NCI-H2196 treated with DMSO at 0.1 percent for 48 hours (cell line): ENCODE results near the gene ZNF813.
"Not testable (repeated sequence)": the region's sequence is repeated elsewhere in the genome, so short reads cannot be mapped to it uniquely, and the experiment has no call there.

Experiments used
- DNase-seq: peaks from one replicate; lab custom pipeline; 2025; ENCODE audit not compliant: unreplicated experiment; lab: John Stamatoyannopoulos, UW

ZNF813 gene

DNA sequence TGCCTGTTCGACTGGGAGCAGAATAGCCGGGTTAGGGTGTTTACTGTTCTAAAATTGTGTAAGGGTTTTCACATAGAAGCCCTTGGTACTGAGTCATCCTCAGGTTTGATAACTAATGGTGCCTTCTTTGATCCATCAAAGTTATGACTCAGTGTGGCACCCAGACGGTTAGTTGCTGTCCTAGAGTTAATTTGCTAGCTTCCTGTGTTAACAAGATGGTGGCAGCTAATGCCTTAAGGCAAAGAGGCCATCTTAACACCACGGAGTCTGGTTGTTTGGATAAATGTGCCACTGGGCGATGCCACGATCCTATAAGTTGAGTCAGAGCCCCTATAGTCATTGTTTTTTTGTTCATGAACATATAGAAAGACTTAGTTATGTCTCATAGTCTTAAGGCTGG, 7.9 kb downstream of the ZNF813 start:
- not testable (repeated sequence) for DNase-seq

DNA sequence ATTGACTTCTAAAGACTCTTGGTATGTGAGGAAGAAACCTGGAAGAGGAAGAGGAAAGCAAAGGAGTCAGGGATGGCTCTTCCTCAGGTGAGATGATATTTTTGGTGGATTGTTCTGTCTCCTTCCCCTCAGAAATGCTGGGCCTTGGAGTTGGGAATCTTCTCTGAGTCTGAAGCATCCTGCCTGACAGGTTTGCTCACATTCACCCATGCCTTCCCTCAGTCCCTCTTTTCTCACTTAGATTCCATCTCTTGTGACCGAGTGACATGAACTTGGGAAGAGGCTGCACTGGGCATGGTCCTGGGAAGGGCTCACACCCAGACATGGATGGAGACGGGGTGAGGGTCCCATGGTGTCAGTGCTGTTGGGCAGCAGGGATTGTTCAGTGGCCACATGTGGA, 16.2 kb downstream of the ZNF813 start:
- DNase-seq = not testable (repeated sequence)

DNA sequence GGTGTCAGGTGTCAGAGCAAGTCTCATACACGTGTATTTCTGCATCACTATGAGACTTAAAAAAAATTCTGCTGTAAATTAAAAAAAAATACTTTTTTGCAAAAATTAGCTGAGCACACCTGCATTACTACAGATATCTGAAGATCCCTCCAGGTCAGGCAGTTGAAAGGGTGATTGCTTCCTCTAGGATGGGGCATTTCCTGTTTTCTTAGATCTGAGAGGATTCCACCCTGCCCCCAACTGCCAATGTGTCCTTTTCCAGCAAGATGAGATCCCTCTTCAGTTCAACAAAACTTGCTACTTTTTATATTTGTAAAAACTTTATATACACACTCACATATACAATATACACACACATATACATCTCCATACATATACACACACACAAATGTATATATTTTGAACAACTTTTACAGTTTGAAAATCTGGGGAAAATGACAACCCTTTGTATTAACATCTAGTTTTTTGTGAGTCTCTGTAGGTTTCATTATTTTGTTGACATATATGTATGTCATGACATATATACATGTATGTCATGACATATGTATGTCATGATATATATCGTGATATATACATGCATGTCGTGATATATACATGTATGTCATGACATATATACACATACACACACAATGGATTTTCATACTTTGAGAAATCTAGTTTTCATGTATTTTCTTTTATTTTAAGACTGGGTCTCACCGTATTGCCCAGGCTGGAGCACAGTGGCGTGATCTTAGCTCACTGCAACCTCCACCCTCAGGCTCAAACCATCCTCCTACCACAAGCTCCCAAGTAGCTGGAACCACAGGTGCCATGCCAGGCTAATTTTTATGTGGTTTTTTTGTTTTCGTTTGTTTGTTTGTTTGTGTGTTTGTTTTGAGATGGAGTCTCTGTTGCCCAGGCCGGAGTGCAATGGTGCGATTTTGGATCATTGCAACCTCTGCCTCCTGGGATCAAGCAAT, 17.8 kb downstream of the ZNF813 start:
- no peak for DNase-seq

DNA sequence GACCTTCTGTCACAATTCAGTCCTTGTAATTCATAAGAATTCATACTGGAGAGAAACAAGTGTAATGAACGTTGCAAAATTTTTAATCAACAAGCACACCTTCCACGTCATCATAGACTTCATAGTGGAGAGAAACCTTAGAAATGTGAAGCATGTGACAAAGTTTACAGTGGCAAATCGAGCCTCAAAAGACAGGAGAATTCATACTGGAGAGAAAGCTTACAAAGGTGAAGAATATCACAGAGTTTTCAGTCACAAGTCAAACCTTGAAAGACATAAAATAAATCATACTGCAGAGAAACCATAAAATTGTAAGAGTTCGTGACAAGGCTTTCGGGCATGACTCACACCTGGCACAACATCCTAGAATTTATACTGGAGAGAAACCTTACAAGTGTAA, 24.6 kb downstream of the ZNF813 start:
- no peak for DNase-seq

- DNase-seq = not testable (repeated sequence)
These were observed 29.9 kb downstream of the ZNF813 start for GRCh38 chr19:53497311-53498023.

DNA sequence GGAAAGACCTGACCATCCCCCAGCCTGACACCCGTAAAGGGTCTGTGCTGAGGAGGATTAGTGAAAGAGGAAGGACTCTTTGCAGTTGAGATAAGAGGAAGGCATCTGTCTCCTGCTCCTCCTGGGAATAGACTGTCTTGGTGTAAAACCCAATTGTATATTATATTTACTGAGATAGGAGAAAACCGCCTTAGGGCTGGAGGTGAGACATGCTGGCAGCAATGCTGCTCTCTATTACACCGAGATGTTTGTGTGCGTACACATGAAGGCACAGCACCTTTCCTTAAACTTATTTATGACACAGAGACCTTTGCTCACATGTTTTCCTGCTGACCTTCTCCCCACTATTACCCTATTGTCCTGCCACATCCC, 30.5 kb downstream of the ZNF813 start:
- not testable (repeated sequence) for DNase-seq

- not testable (repeated sequence) for DNase-seq
These were observed 35.6 kb downstream of the ZNF813 start for GRCh38 chr19:53503151-53503550.

DNA sequence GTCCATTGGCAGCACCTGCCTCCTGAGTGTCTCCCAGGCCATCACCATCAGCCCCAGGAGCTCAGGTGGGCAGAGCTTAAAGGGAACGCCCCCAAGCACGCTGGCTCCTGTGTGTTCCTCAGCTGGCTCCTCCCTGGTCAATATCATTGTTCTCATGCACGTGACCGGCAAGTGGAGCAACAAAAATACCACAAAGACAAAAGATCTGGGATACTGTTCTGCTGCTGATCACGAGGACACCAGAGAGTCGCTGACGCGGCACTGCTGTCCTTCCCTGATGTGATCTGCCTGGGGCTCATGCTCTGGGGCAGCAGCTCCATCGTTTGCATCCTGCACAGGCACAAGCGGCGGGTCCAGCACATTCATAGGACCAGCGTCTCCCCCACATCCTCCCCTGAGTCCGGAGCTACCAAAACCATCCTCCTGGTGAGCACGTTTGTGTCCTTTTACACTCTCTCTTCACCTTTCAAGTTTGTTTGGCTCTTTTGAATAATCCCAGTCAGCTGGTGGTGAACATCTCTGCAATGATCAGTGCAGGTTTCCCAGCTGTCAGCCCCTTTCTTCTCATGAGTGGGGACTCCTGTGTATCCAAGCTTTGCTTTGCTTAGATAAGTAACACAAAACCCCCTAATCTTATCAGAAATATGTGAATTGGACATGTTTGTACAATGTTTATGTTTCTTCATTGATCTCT, 36.3 kb downstream of the ZNF813 start:
- not testable (repeated sequence) for DNase-seq

GRCh38 chr19:53504365-53504703, 36.8 kb downstream of the ZNF813 start:
- DNase-seq = not testable (repeated sequence)

DNA sequence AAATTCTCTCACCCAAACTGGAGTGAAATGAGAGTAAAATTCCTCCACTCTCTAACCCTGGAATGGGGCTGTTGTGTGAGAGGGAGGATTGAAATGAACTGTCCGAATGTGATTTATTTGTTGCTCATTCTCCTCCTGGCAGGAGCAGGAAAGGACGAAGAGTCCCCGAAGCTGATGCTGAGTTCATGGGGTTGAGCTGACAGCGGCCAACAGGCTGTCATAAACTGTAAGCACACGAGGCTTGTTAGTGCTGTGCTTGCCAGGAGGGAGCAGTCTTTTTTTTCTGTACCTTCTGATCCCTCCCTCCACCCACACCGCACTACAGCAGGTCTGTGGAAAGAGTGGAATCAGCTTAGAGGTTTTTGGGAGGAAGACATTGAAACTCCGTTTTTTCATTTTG, 37.4 kb downstream of the ZNF813 start:
- no peak for DNase-seq

DNA sequence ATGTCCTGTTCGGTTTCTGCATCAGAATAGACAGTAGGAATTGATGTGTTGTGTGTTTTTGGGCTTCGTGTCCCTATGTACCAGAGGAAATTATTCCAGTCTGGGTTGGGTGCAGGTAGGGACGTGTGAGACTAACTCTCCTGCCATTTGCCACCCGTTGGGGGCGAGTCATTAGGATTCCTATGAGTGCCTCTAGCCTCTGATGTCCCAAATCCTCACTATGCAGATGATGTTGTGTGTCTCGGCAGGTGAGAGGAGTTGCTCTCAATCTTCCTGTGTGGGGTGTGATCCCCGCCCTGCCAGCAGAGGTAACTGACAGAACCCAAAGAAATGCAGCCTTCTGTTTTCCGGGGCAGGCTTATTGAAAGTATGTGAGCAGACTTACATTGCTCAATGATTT, 39.2 kb downstream of the ZNF813 start:
- no peak for DNase-seq

- no peak for DNase-seq
These were observed 40.2 kb downstream of the ZNF813 start for GRCh38 chr19:53507523-53508442.

- DNase-seq = no peak
These were observed 41.9 kb downstream of the ZNF813 start for GRCh38 chr19:53509443-53509842.

- DNase-seq = no peak
These were observed 42.3 kb downstream of the ZNF813 start for GRCh38 chr19:53509845-53510244.

GRCh38 chr19:53511357-53511756, 43.8 kb downstream of the ZNF813 start:
- no peak for DNase-seq

GRCh38 chr19:53511933-53512374, 44.4 kb downstream of the ZNF813 start:
- no peak for DNase-seq

DNA sequence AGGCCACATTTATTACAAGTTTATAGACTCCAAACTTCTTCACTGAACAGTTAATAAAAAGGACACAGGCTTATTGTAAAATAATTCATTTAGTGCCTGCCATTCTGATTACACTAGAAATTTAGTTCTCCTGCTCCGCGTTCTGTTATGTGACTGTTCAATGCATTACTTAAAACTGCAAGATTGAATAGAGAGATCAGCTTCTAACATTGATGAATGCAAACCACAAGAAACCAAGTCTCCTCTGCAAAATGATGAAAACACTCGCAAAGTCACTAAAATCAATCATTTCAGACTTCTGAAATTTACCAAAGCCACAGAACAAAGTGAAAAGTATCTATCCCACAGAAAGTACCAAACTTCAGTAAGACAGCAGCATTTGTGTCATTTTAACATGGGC, 47.5 kb downstream of the ZNF813 start:
- DNase-seq = not testable (repeated sequence)

GRCh38 chr19:53517114-53517741, 49.7 kb downstream of the ZNF813 start:
- no peak for DNase-seq

- DNase-seq = no peak
These were observed 50.6 kb downstream of the ZNF813 start for GRCh38 chr19:53518121-53518520.

- no peak for DNase-seq
These were observed 51.2 kb downstream of the ZNF813 start for GRCh38 chr19:53518716-53519115.
